Dermis blood vessel endothelial cell (primary cell): Measurements from ENCODE around the gene PNKP. TPM values are rescaled to one million over a fixed set of nuclear protein-coding genes. Genes with fewer than 3 reads are reported as not detected.
"Not testable (repeated sequence)": the region's sequence is repeated elsewhere in the genome, so short reads cannot be mapped to it uniquely, and the experiment has no call there.

Source experiments
- DNase-seq: peaks from one replicate; pipeline ENCODE4 v3.0.0; 2010
- total RNA-seq: library from RNA; depleted of rRNA; stranded (reverse); fragments of >200 nt; gene quantifications from 2 replicates; pipeline ENCODE4 v1.2.3, GENCODE V29; 2014

Gene PNKP
- total RNA-seq, 1 donor from 2014 or later, result 60.4 TPM

DNA sequence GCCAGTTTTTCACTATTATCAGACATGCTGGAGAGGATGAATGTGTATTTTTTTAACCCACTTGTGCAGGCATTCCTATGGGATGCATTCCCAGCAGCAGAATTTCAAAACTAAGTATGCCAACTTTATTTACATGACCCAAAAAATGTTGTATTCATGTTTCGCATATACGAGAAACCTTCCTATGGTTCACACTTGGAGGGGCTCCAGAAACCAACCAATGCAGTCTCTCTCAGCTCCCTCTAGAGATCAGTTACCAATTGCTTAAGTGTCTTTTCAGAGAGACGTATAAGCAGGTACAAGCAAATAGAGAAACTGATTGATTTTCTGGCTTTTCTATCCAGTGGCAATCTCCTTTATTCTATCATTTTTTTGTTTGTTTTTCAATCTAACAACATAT lies 22.0 kb downstream of the PNKP start:
- no peak for DNase-seq

- no peak for DNase-seq
Measured at GRCh38 chr19:49844138-49845095, 23.0 kb downstream of the PNKP start.

DNA sequence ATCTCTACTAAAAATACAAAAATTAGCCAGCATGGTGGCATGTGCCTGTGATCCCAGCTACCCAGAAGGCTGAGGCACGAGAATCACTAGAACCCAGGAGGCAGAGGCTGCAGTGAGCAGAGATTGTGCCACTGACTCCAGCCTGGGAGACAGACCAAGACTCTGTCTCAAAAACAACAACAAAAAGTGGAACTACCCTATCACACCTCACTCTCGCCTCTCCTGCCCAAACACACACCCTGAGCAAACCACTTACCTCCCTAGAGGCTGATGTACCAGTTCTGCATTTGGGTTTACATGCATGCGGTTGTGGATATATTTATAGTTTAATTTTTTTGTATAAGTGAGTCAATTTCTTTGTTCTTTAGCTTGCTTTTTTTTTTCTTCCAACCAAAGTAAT lies 24.1 kb downstream of the PNKP start:
- DNase-seq, result no peak

DNA sequence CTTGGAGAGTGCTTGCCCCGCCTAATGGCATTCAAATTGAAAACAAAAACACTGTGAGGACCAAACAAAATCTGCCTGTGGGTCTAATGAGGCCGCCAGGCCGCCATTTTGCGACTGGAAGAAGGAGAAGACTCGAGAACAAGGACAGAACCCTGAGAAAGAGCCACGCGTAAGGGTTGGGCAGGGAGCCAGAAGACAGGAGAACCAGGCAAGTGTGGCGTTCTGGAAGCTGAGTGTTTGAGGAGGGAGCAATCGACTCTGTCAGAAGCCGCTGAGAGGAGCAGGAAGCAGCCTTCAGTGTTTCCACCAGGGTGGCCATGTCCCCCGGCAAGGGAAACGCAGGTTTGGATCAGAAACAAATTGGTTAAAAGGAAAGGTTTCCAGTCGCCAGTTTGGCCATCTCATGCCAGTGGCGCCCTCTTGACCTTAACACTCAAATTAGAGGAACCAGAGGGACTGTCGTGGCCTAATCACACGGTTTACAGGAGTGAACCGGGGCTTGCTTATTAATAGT lies 26.6 kb downstream of the PNKP start:
- DNase-seq, result no peak

DNA sequence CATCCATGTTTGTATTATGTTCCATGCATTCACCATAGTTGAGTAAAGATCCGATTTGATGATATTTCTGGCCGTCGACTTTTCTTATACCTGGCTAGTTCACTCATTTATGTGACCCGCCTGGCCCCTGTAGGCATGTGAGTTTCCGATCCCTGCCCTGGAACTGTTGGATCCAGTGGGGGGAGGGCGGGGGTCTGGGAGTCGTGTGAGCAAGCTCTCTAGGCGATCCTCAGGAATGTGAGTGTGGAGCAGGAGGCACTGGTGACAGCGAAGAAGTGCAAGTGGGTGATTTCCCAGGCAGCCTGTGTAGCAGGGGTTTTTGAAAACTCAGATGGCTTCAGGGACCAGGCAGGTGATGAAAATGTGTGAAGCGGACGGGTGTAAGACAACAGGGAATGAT lies 27.1 kb downstream of the PNKP start:
- no peak for DNase-seq

GRCh38 chr19:49839713-49840112 lies 27.7 kb downstream of the PNKP start:
- no peak for DNase-seq

- no peak for DNase-seq
Measured at GRCh38 chr19:49838885-49839588, 28.3 kb downstream of the PNKP start.

DNA sequence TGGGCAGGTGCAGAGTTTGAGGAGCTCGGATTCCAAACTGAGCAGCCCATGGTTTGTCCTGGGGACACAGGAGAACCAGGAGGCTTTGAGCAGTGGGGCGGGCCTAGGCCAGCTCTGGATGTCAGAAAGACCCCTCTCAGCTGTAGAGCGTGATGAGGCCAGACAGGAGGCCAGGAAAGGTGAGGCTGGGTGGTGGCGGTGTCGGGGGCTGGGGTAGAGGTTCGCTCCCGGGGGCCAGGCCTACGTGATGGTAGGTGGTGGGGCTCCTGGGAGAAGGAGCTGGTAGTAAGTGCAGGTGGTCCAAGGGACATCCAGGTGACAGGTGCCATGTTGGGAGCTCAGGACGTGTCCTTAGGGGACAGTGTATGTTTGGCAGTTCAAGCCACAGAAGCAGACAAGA lies 30.0 kb downstream of the PNKP start:
- no peak for DNase-seq

DNA sequence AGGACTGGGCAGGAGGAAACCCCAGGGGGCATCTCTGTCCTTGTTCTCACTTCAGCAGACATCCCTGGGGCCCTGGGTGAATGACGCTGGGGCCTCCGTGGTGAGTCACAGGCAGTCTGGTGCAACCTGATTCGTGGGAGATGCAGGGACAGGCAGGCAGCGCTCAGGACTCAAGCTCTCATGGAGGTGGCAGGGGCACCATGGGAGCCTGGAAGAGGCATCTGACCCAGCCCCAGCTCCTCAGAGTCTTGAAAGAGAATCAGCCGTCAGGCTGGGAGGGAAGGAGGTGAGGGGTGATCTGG lies 30.4 kb downstream of the PNKP start:
- no peak for DNase-seq

DNA sequence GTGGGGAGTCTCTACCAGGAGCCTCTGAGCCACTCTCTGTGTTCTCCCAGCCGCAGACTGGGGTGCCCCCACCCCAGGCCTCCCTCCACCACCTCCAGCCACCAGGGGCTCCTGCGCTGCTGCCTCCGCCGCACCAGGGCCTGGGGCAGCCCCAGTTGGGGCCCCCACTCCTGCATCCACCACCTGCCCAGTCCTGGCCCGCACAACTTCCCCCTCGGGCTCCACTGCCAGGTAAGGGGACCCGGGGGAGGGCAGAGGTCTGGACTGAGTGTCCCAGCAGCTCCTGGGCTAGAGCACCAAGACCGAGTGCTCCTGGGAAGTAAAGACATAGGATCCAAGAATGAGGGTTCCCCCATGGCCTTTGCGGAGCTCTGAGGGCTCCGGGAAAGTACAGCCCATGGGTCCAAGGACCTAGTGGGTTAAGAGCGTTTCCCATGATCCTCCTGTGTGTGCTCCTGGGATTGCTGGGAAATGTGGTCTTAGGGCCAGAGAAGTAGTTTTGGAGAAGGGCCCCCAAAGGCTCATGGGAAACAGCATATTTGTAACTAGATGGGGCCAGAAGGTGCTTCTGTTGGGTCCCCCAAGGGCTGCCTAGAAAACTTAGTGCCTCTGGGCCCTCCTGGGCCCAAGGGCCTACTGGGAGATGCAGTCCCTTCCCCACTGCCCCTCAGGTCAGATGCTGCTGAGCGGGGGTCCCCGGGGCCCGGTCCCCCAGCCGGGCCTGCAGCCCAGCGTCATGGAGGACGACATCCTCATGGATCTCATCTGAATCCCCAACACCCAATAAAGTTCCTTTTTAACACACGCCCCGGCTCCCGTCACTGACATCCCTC lies 31.0 kb downstream of the PNKP start:
- no peak for DNase-seq

- no peak for DNase-seq
Measured at GRCh38 chr19:49835562-49835961, 31.8 kb downstream of the PNKP start.

- DNase-seq, result no peak
Measured at GRCh38 chr19:49833599-49833998, 33.8 kb downstream of the PNKP start.

GRCh38 chr19:49832556-49832955 lies 34.8 kb downstream of the PNKP start:
- DNase-seq, result peak; percentile 58

GRCh38 chr19:49831592-49831991 lies 35.8 kb downstream of the PNKP start:
- no peak for DNase-seq

DNA sequence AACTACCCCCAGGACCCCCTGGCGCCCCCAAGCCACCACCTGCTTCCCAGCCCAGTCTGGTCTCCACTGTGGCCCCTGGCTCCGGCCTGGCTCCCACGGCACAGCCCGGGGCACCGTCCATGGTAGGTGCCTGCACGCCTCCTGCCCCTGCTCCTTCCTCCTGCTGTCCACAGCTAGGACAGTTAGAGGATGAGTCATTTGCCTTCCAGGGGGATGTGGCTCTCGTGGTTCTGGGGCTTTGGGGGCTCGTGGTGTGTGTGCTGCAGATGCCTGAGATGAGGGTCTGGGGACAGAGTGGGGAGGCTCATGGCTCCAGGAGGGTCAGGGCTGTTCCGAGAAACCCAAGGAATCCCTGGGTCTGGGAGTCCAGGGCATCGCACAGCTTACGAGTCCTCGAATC lies 36.6 kb downstream of the PNKP start:
- no peak for DNase-seq

- DNase-seq, result no peak
Measured at GRCh38 chr19:49829721-49830120, 37.7 kb downstream of the PNKP start.

GRCh38 chr19:49829200-49829599 lies 38.2 kb downstream of the PNKP start:
- no peak for DNase-seq

DNA sequence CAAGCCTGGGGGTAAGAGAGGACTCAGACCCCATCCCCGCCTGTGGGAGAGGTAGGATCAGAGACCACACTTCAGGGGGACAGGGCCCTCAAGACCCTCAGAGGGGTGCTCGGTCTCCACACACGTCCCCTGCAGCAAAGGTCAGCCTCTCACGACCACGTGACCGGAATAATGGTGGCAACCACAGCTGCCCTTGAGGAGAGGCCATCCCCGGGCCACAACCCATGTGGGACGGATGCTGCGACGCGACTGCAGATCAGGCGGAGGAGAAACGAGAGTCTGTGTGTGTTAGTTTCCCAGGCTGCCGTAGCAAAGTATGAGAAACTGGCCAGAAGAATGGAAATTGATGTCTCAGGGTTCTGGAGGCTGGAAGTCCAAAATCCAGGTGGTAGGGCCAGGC lies 40.3 kb downstream of the PNKP start:
- DNase-seq, result no peak

- no peak for DNase-seq
Measured at GRCh38 chr19:49824662-49825061, 42.7 kb downstream of the PNKP start.

GRCh38 chr19:49823472-49823871 lies 43.9 kb downstream of the PNKP start:
- DNase-seq, result no peak

DNA sequence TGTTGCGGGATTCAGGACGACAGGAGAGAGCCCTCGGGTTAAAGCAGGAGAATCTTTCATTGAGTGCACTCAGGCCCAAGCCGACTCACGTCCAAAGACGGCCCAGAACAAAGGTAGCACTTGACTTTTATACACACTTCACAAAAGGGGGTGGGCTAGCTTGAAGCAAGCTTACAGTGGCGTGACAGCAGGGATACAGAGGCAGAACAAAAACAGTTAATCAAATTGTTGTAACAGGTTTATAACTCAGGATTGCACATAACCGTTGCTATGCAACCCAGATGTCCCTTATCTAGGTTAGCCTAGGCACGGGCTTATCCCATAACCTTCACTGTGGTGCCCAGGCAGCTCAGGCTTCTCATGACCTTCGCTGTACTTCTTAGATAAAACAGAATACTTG lies 47.3 kb downstream of the PNKP start:
- DNase-seq, result no peak

GRCh38 chr19:49819452-49820115 lies 47.8 kb downstream of the PNKP start:
- not testable (repeated sequence) for DNase-seq
